Measurements from ENCODE around the gene KCNG1.

The KCNG1 gene

DNA sequence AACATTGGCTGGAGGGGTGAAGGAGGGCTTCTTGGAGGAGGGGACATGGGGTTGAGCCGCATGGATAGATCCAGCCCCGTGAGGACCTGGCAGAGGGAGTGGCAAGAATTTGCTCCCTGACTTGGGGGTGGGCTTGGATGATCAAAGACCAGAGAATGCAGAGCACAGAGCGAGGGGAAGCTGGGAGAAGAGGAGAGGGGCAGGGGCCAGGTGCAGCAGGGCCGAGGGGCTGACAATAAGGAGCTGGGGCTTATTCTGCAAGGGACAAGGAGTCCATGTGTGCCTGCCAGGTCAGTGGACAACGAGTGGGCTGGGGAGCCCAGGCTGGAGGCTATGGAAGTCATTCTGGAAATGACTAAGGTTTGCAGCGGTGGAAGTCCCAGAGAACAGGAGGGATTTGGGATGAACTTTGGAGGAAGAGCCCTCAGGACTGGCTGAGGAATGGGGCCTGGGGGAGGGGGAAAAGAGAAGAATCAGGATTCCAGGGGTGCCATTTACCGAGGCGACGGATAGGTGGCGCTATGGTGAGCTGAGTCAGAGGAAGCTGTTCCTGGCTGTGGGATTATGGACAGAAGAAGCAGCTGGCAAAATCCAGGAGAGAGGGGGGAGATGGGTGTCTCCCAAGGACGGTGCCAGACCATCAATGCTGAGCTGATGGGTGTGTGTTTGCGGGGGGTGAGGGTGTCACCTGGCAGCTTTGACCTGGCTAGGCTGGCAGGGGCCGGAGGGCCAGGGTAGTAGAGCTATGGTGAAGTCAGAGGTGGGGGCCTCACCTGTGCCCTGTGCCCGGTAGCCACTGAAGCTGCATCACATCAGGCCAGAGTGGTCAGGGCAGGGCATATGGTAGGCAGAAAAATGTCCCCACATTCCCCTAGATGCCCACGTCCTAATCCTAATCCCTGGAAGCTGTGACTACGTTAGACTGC, 7.8 kb downstream of the KCNG1 start (continued):
- TF ChIP-seq ZNF623 (tag by site-specific recombination; IDR thresholded peaks at IDR 0.05) (no peak), ZNF639 (tag by site-specific recombination; IDR thresholded peaks at IDR 0.05) (no peak), ZNF514 (tag by site-specific recombination; IDR thresholded peaks at IDR 0.05) (no peak), ZNF837 (tag by site-specific recombination; IDR thresholded peaks at IDR 0.05) (no peak)

DNA sequence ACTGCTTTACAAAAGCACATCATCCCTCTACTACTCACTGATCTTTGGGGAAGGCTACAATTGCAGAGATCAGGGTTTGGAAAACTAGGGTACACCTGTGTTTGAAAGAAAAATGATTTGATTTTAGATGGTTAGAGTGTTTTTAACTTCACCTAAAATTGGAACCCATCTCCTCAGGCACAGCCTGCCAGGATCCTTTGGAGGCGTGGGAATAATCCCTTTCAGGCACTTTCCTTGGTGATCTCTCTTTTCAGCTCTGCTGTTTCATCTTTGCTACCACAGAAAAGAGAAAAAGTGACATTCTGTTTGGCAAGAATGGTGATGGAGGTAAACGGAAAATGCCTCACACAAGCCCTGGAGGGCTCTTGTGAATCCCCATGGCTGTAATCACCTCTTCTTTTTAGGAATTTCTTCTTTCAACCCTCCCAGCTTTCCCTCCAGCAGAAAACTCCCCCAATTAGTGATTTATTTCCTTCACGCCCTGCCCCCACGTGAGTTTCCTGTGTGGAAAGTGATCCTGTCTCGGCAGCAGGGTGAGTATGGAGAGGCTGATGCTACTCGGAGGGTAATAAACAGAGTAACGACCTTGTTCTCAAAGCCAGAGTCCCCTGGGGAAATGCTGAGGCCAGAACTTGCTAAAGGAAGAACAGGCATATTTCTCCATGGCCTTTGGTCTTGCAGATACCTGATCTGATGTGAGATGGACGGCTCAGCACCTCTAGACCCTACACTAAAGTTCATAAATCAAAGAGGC, 9.2 kb downstream of the KCNG1 start:
- no peak overlapping the region for H3K27ac ChIP-seq (ENCODE audit: extremely low read depth, low read depth, low read length)
- ChIA-PET CTCF (interaction anchor here (0.5 to 3.5 kb wide), 6 partner anchors 8 to 428 kb away, joined by 3 to 39 read pairs (median 3); no protein-coding TSS in a partner anchor), POLR2A (interaction anchor here (0.7 kb wide), 1 partner anchor 78 kb away, joined by 3 read pairs; no protein-coding TSS in a partner anchor)
- no peaks in the 10 kb centered on the region for H3K4me1 ChIP-seq (ENCODE audit: control insufficient read depth, insufficient read depth, low read length)
- H3K36me3 ChIP-seq (ENCODE audit: control insufficient read depth in 2 of 2, insufficient read depth in 1 of 2, low read length in 2 of 2): peaks cover 0 to 12% of the 10 kb centered on the region in 2 experiments; a peak in 1 of 3 replicates
- no peak overlapping the region for H3K4me3 ChIP-seq (ENCODE audit: low read depth, low read length)
- TF ChIP-seq ZNF266 (tag by site-specific recombination; IDR thresholded peaks at IDR 0.05; ENCODE audit: low read depth) (no peak), ZNF626 (tag by site-specific recombination; IDR thresholded peaks at IDR 0.05) (no peak), GLIS1 (tag by site-specific recombination; IDR thresholded peaks at IDR 0.05) (0 out of 2 replicates have a peak, but pooled peaks have one; percentile 6), ZNF596 (tag by site-specific recombination; IDR thresholded peaks at IDR 0.05) (no peak), SP3 (tag by site-specific recombination; IDR thresholded peaks at IDR 0.05) (no peak), KLF8 (tag by site-specific recombination; IDR thresholded peaks at IDR 0.05) (no peak), ZNF473 (tag by site-specific recombination; IDR thresholded peaks at IDR 0.05) (no peak), GLI2 (tag by site-specific recombination; IDR thresholded peaks at IDR 0.05; ENCODE audit: borderline replicate concordance, low read depth) (no peak), KLF9 (tag by site-specific recombination; IDR thresholded peaks at IDR 0.05; ENCODE audit: low read depth) (no peak), PRDM6 (tag by site-specific recombination; IDR thresholded peaks at IDR 0.05) (peak; percentile 53; the same call in 1 of the 2 replicates), ZEB2 (tag by site-specific recombination; IDR thresholded peaks at IDR 0.05) (no peak), ZNF214 (tag by site-specific recombination; IDR thresholded peaks at IDR 0.05; ENCODE audit: borderline replicate concordance) (no peak)
- TF ChIP-seq, protein P1, sequence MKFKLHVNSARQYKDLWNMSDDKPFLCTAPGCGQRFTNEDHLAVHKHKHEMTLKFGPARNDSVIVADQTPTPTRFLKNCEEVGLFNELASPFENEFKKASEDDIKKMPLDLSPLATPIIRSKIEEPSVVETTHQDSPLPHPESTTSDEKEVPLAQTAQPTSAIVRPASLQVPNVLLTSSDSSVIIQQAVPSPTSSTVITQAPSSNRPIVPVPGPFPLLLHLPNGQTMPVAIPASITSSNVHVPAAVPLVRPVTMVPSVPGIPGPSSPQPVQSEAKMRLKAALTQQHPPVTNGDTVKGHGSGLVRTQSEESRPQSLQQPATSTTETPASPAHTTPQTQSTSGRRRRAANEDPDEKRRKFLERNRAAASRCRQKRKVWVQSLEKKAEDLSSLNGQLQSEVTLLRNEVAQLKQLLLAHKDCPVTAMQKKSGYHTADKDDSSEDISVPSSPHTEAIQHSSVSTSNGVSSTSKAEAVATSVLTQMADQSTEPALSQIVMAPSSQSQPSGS (tag by site-specific recombination; IDR thresholded peaks at IDR 0.05; ENCODE audit: low read depth): no peak
- H3K9me3 ChIP-seq (ENCODE audit: control insufficient read depth, insufficient read depth, low read depth, low read length): no peaks in the 10 kb centered on the region
